Effector CD8-positive, alpha-beta T cell (primary cell): ENCODE data around the gene IPMK.

ENCODE experiments used
- DNase-seq: peaks from one replicate; lab custom pipeline; 2025; lab: John Stamatoyannopoulos, UW

IPMK gene

GRCh38 chr10:58153751-58154150 is 113.9 kb downstream of the IPMK start:
- DNase-seq, result no peak

DNA sequence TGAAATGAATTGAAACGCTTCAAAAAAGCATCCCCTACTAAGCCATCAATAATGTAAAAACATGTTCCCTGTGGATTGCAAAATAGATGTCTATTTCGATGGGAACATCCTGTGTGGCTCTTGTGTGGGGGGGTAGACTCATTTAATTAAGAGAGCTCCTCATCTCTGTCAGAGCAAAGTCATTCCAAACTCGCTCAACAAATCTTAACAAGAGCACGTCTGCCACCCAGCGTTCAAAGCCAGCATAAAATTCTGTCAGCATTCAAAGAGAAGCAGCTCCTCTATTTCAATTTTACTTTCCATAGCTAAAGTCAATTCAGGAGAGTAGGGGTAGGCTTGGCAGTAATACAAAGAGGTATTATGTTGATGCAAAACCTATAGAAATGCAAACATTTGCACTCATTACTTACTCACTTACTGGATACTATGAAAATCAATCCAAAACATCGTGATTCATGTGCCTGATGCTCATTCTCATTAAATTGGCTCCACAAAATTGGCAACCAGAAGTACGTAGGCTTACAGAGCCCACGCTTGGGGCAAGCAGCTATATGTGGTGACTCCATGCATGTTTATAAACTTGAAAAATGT is 114.9 kb downstream of the IPMK start:
- no peak for DNase-seq

DNA sequence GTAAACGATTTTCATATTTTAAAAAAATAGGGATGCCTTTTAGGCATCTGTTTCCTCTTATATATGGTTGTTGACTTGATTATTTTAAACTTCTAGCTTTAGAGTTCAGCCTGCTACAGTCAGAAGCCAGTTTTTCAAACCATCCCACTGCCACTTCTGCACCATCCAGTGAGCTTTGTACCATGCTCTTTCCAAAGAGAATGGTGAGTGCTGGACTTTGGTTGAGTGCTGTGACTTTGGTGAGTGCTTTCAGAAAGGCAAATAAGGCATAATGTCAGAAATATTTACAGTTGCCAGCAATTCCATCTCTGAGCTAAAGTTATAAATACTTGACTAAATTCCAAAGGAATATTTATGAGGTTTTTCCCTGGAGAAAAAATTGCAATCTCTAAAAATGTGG is 117.4 kb downstream of the IPMK start:
- no peak for DNase-seq

DNA sequence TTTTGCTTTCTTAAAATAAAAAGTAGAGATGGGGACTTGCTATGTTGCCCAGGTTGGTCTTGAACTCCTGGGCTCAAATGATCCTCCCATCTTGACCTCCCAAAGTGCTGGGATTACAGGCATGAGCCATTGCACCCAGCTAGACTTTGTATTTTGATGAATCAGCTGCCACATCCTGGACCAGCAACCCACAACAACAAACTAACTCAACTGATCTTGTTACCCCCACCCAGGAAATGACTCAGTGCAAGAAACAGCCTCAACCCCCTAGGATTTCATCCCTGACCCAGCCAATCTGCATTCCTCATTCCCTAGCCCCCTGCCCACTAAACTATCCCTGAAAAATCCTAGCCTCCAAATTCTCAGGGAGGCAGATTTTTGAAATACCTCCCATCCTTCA is 123.8 kb downstream of the IPMK start:
- no peak for DNase-seq
